ENCODE results near the gene IFT88. TPM values are rescaled to one million over a fixed set of nuclear protein-coding genes. Genes with fewer than 3 reads are reported as not detected.

IFT88 gene
- total and polyA plus RNA-seq, 4 donors, result 7.1 to 18.7 (median 10.5) TPM

DNA sequence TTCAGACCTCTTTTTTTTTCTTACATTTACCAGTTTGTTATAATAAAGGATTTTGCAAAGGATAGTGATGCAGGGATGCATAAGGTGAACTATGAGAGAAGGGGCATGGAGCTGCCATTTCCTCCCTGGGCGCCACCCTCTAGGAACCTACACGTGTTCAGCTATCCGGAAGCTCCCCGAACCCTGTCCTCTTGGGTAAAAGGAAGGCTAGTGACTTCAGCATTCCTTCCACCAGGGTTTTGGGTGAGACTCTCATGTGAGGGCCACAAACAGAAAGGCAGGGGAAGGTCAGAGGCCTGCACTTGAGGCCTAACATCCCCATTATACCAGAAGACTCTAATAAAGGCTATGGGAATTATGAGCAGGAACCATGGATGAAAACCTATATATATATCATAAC is 57.3 kb downstream of the IFT88 start:
- Histone ChIP-seq H3K36me3 (ENCODE audit: control insufficient read depth in 4 of 4, insufficient read depth in 3 of 4, low read depth in 1 of 4, low read length in 3 of 4) (peaks cover 2 to 14% (median 8%) of the 10 kb centered on the region in 4 donors), H3K4me3 (ENCODE audit: low read depth in 1 of 3, low read length in 3 of 3) (no peak overlapping the region), H3K27ac (ENCODE audit: low read depth in 1 of 2, low read length in 2 of 2) (no peak overlapping the region), H3K9me3 (ENCODE audit: control insufficient read depth in 4 of 4, low read length in 3 of 4) (no peaks in the 10 kb centered on the region), H3K27me3 (ENCODE audit: control insufficient read depth in 4 of 4, insufficient read depth in 4 of 4, low read length in 3 of 4) (no peaks in the 10 kb centered on the region), H3K9ac (ENCODE audit: low read depth in 1 of 2, low read length in 2 of 2) (no peak overlapping the region), H3K4me1 (ENCODE audit: control insufficient read depth in 4 of 4, insufficient read depth in 4 of 4, low read length in 3 of 4) (no peaks in the 10 kb centered on the region)
- DNase-seq (ENCODE audit: low spot score), result no peak
- WGBS, result 97% methylated on average over 4 of the region's 4 CpGs
- no peak for TF ChIP-seq SP1 (IDR thresholded peaks at IDR 0.05)
- no peak for TF ChIP-seq NR2F2 (IDR thresholded peaks at IDR 0.05)
- TF ChIP-seq FOXA1 (IDR thresholded peaks at IDR 0.05), result no peak

DNA sequence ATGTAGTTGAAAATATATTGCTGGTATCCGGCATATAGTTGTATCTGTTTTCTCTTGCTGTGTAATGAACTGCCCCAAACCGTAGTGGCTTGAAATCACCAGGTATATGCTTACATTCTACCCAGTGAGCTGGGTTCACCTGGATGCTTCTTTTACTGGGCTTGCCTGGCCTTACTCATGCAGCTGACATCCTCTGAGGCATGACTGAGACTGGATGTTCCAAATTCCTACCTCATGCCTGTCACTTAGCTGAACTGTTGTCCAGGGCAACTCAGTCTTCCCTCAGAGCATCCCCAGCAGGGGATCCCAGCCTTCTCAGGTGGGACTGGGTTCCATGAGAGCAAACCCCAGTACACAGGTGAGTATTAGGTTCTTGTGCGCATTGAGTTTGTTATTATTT is 66.8 kb downstream of the IFT88 start:
- Histone ChIP-seq H3K4me1 (ENCODE audit: control insufficient read depth in 4 of 4, insufficient read depth in 4 of 4, low read length in 3 of 4) (no peaks in the 10 kb centered on the region), H3K9ac (ENCODE audit: low read depth in 1 of 2, low read length in 2 of 2) (no peak overlapping the region), H3K9me3 (ENCODE audit: control insufficient read depth in 4 of 4, low read length in 3 of 4) (no peaks in the 10 kb centered on the region), H3K36me3 (ENCODE audit: control insufficient read depth in 4 of 4, insufficient read depth in 3 of 4, low read depth in 1 of 4, low read length in 3 of 4) (peaks cover 8 to 28% (median 16%) of the 10 kb centered on the region in 4 donors), H3K27ac (ENCODE audit: low read depth in 1 of 2, low read length in 2 of 2) (no peak overlapping the region), H3K4me3 (ENCODE audit: low read depth in 1 of 3, low read length in 3 of 3) (no peak overlapping the region), H3K27me3 (ENCODE audit: control insufficient read depth in 4 of 4, insufficient read depth in 4 of 4, low read length in 3 of 4) (no peaks in the 10 kb centered on the region)
- no peak for TF ChIP-seq FOXA1 (IDR thresholded peaks at IDR 0.05)
- no peak for TF ChIP-seq FOXA2 (IDR thresholded peaks at IDR 0.05)
- TF ChIP-seq HNF4G (IDR thresholded peaks at IDR 0.05), result no peak
- no peak for TF ChIP-seq HNF4A (conservative IDR thresholded peaks at IDR 0.05)
- TF ChIP-seq YY1 (IDR thresholded peaks at IDR 0.05), result no peak
- TF ChIP-seq, protein P1, sequence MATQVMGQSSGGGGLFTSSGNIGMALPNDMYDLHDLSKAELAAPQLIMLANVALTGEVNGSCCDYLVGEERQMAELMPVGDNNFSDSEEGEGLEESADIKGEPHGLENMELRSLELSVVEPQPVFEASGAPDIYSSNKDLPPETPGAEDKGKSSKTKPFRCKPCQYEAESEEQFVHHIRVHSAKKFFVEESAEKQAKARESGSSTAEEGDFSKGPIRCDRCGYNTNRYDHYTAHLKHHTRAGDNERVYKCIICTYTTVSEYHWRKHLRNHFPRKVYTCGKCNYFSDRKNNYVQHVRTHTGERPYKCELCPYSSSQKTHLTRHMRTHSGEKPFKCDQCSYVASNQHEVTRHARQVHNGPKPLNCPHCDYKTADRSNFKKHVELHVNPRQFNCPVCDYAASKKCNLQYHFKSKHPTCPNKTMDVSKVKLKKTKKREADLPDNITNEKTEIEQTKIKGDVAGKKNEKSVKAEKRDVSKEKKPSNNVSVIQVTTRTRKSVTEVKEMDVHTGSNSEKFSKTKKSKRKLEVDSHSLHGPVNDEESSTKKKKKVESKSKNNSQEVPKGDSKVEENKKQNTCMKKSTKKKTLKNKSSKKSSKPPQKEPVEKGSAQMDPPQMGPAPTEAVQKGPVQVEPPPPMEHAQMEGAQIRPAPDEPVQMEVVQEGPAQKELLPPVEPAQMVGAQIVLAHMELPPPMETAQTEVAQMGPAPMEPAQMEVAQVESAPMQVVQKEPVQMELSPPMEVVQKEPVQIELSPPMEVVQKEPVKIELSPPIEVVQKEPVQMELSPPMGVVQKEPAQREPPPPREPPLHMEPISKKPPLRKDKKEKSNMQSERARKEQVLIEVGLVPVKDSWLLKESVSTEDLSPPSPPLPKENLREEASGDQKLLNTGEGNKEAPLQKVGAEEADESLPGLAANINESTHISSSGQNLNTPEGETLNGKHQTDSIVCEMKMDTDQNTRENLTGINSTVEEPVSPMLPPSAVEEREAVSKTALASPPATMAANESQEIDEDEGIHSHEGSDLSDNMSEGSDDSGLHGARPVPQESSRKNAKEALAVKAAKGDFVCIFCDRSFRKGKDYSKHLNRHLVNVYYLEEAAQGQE (IDR thresholded peaks at IDR 0.05), result no peak
- WGBS, result over 99% methylated on average over 3 of the region's 3 CpGs
- DNase-seq (ENCODE audit: low spot score), result no peak

DNA sequence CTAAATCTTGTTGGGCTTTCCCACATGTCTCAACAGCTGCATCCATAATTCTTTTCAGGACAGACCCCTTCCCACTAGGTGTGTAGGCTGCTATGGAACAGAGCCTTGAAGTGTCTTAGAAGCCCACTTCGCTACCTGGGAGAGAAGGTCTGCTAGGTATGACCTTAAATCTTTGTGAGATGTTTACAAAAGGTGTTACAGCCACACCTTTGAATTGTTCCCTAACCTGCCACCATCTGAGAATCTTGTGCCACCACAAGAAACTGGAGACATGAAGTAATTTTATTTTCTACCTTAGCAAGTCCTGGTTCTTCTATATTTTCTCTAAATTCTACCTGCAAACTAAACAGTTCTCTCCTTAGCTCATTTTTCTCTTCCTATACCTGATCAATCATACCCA is 69.1 kb downstream of the IFT88 start:
- 90% methylated on average over 1 of the region's 1 CpG for WGBS
- Histone ChIP-seq H3K27ac (ENCODE audit: low read depth in 1 of 2, low read length in 2 of 2) (no peak overlapping the region), H3K9me3 (ENCODE audit: control insufficient read depth in 4 of 4, low read length in 3 of 4) (no peaks in the 10 kb centered on the region), H3K36me3 (ENCODE audit: control insufficient read depth in 4 of 4, insufficient read depth in 3 of 4, low read depth in 1 of 4, low read length in 3 of 4) (peaks cover 8 to 27% (median 15%) of the 10 kb centered on the region in 4 donors), H3K4me3 (ENCODE audit: low read depth in 1 of 3, low read length in 3 of 3) (no peak overlapping the region), H3K9ac (ENCODE audit: low read depth in 1 of 2, low read length in 2 of 2) (no peak overlapping the region), H3K27me3 (ENCODE audit: control insufficient read depth in 4 of 4, insufficient read depth in 4 of 4, low read length in 3 of 4) (no peaks in the 10 kb centered on the region), H3K4me1 (ENCODE audit: control insufficient read depth in 4 of 4, insufficient read depth in 4 of 4, low read length in 3 of 4) (no peaks in the 10 kb centered on the region)
- no peak for DNase-seq (ENCODE audit: low spot score)
- TF ChIP-seq, protein P1 (IDR thresholded peaks at IDR 0.05), result no peak
- TF ChIP-seq TAF1 (conservative IDR thresholded peaks at IDR 0.05), result no peak
- no peak for TF ChIP-seq FOXA1 (IDR thresholded peaks at IDR 0.05)
- no peak for TF ChIP-seq RXRA (IDR thresholded peaks at IDR 0.05)
- TF ChIP-seq, protein P2, sequence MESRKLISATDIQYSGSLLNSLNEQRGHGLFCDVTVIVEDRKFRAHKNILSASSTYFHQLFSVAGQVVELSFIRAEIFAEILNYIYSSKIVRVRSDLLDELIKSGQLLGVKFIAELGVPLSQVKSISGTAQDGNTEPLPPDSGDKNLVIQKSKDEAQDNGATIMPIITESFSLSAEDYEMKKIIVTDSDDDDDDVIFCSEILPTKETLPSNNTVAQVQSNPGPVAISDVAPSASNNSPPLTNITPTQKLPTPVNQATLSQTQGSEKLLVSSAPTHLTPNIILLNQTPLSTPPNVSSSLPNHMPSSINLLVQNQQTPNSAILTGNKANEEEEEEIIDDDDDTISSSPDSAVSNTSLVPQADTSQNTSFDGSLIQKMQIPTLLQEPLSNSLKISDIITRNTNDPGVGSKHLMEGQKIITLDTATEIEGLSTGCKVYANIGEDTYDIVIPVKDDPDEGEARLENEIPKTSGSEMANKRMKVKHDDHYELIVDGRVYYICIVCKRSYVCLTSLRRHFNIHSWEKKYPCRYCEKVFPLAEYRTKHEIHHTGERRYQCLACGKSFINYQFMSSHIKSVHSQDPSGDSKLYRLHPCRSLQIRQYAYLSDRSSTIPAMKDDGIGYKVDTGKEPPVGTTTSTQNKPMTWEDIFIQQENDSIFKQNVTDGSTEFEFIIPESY (IDR thresholded peaks at IDR 0.05), result no peak
- TF ChIP-seq, protein P3, sequence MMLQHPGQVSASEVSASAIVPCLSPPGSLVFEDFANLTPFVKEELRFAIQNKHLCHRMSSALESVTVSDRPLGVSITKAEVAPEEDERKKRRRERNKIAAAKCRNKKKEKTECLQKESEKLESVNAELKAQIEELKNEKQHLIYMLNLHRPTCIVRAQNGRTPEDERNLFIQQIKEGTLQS (IDR thresholded peaks at IDR 0.05), result no peak
- TF ChIP-seq, protein P4, sequence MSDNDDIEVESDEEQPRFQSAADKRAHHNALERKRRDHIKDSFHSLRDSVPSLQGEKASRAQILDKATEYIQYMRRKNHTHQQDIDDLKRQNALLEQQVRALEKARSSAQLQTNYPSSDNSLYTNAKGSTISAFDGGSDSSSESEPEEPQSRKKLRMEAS (IDR thresholded peaks at IDR 0.05), result no peak
- no peak for TF ChIP-seq NR2F2 (IDR thresholded peaks at IDR 0.05)
- no peak for TF ChIP-seq RAD21 (IDR thresholded peaks at IDR 0.05)
- TF ChIP-seq FOXA2 (IDR thresholded peaks at IDR 0.05), result no peak
- TF ChIP-seq, protein P5, sequence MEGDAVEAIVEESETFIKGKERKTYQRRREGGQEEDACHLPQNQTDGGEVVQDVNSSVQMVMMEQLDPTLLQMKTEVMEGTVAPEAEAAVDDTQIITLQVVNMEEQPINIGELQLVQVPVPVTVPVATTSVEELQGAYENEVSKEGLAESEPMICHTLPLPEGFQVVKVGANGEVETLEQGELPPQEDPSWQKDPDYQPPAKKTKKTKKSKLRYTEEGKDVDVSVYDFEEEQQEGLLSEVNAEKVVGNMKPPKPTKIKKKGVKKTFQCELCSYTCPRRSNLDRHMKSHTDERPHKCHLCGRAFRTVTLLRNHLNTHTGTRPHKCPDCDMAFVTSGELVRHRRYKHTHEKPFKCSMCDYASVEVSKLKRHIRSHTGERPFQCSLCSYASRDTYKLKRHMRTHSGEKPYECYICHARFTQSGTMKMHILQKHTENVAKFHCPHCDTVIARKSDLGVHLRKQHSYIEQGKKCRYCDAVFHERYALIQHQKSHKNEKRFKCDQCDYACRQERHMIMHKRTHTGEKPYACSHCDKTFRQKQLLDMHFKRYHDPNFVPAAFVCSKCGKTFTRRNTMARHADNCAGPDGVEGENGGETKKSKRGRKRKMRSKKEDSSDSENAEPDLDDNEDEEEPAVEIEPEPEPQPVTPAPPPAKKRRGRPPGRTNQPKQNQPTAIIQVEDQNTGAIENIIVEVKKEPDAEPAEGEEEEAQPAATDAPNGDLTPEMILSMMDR (IDR thresholded peaks at IDR 0.05; ENCODE audit: low read depth, low read length, missing input control), result no peak
- TF ChIP-seq GABPA (IDR thresholded peaks at IDR 0.05 in 1 of 2, conservative IDR thresholded peaks at IDR 0.05 in 1 of 2), result no peak

Data from liver (tissue), 9 donors.